ENCODE data around the gene RTN1.

The RTN1 gene

DNA sequence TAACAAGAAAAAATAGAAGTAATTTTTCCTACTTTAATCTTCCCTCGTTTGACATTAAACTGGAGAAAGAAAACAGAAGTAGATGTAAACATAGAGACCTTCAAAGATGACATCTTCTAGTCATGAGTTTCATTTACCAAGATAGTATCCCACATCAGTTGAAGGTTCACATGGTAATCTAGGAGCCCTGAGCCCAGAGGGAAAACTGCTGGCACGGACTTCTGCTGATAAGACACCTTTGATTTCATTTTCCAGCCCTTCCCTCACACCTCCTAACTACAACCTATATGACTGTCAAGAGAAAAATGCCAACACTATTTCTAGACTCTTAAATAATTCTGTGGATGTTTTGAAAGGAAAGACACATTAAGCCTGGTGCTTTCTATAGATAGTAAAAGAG lies 247.9 kb downstream of the RTN1 start:
- DNase-seq, result no peak

DNA sequence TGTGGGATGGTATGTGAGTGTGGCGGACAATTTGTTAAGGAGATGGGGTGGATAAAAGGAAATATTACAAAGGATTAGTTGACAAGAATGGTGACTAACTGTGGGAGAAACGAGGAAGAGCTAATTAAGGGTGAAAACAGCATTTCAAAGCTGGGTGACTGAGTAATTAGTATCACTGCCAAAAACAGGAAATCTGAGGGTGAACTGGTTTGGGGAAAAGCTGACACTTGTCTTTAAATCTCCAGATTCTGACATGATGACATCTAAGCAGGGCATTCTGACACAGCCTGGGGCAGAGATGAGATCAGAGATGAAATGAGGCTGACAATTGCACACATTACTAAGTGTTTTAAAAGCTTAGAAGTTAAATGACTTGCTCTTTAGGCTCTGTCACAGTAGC lies 251.5 kb downstream of the RTN1 start:
- DNase-seq, result no peak

DNA sequence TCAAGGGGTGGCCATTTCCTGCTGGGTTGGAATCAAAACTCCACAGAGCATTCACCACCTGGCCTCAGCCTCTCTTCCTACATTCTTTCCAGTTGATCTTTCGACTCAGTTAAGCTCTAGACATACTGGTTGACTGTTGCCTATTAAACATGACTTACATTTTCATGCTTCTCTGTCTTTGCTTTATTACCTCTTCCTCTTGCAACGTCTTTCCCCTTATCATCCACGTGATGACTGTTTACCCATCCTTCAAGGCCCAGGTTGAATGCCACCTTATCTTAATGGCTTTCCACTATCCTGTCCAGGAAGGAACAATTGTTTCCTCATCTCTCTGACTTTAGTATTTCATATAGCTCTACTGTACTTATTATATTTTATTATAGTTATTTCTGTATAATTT lies 269.5 kb downstream of the RTN1 start:
- DNase-seq, result no peak

DNA sequence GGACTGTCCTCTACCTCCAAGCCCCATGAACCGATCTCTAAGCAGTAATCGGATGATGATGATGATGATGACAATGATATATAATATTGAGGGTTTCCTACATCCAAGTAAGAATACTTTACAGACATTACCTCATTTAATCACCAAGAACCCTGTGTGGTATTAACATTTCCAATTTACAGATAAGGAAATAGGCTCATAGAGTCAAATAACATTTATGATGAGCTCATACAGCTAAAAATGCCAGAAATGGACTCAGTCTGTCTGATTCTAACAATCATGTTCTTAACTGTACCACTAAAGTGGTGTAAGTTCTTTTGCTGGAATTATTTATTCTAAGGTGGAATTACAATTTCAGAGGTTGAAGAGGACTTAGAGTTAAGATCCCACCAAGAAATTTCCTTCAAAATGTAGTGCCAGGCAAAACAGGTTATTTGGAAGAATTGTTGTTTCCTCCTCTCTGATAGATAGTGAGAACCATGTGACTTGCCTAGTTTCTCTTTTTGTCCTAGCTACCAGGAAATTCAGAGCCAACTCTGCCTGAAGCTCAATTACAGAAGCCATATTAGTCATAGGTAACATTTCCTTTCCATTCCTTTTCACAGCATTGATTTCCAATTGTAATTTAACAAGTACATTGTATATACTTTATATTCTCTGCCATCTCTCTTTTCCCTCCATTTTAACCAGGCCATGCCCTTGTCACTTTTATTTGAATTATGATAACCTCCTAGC lies 270.2 kb downstream of the RTN1 start:
- no peak for DNase-seq

DNA sequence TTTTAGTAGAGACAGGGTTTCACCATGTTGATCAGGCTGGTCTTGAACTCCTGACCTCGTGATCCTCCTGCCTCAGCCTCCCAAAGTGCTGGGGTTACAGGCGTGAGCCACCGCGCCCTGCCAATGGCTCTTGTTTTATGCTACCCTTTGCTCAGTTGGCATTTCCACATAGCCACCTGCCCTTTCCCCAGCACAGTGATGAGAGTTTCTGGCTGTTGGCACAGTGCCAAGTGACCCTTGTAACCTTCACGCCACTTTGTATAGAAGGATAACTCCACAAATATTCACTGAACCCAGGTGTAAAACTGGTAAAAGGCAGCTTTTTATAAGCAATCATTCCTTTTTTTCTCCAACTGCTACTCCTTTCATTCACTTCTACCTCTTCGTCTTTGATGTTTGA lies 275.5 kb downstream of the RTN1 start:
- no peak for DNase-seq

DNA sequence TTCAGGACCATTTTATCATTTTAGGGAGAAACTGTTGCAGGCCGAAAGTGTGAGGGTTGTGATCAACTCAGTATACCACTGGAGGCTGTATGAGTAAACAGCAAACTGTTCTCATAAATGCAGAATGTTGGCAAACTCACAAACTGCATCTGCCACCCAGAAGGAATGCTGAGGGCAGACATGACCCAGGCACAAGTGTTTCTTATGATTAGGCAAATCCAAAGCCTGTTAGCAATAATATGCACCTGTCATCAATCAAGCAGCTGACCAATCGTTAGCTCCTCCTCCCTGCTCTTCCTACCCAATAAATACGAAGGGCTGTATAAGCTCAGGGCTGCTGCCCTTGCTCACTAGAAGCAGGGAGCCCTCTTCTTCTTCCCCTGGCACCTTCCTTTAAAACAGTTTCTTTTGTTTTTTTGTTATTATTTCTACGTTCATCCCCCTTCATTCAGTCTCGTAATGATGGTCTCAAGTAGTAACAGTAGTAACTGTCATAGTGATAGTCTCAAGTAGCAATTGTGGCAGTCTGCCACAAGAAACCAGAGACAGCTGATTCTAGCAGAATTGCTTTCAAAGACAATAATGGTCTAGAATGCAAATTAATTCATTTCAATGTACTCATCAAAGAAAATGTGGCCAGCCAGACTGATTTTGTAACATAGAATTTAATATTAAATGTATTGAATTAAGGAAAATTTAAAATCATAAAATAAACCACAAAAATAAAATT lies 278.8 kb downstream of the RTN1 start:
- DNase-seq, result no peak

DNA sequence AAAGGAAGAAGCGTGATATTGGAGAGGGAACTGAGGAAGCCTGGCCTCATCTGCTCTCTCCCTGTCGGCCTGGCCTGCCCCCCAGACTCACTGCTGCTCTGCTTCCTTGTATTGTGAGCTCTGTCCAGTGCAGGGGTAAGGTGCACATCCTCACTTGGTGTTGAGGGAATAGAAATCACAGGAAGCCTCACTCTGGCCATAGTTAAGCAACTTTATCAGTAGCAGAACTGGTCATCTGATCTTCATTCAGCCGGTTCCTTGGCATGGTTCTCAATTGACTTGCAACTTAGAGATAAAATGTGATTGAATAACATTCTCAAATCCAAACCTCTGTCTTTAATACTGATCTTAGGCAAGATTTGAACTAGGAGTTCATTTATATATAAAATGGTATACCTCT lies 282.5 kb downstream of the RTN1 start:
- no peak for DNase-seq

DNA sequence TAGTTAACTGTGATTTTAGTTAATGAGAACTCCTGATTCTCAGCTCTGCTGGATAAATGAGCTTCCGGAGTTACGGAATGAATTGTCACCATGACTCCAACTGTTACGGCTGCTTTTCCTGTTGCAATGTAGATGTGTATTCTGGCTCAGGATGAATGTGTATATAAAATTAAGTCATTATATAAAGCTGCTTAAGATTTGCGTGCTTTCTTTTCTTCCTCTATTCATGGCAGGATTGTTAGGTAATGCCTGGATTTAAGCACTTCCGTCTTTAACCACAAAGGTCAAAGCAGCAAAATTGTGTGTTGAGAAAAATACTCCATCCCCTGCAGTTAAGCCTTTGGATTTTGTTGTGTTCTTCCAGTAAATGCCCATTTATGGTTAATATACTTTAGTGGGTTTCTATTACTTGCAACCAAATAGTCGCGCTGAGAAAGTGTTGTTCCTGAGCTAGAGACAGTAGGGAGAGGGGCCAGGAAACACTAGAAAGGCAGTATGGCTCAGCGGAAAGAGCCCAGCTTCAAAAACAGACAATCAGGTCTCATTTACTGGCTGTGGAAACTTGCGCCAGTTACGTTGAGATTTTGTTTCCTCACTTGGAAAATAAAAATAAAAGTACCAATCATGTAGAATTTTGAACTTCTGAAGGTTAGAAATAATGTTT lies 284.6 kb downstream of the RTN1 start:
- no peak for DNase-seq

DNA sequence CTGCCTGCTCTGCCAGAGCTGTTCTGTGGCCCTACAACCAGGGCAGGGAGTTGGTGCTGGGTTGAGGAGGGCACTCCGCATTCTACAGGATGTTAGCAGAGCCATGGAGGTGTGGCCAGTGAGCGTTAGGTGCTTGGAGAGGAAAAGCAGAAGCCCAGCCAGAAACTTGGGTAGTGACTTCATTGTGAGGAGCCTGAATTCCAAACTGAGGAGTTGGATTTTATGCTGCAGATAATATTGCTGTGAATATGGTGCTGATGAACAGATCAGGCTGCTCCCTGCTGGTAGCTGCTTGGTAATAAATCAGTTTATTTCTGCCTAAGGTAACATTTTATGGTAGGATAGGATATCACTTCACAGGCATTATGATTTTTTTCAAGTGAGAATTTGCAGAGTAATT lies 286.8 kb downstream of the RTN1 start:
- no peak for DNase-seq

DNA sequence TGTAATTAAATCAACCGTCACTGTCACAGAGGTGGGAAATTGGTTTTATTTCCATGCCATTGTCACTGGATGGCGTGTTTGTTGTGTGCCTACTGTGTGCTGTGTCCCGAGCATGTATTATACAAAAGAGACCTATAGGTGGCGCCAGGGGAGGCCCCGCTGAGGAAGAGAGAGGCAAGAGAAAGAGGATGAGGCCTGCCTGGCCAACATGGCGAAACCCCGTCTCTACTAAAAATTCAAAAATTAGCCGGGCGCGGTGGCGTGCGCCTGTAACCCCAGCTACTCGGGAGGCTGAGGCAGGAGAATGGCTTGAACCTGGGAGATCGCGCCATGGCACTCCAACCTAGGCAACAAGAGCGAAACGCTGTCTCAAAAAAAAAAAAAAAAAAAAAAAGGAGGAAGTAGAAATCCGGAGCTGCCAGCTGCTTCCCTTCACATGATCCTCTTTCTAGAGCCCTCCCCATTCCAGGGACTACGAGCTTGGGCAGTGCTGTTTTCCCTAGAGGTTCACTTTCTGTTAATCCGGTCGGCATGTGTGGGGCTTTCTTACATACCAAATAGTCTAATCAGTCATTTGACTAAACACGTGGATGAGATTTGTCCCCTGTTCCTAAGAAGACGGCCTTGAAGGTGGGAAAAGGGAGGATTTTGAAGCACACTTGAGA lies 287.6 kb downstream of the RTN1 start:
- DNase-seq, result no peak

DNA sequence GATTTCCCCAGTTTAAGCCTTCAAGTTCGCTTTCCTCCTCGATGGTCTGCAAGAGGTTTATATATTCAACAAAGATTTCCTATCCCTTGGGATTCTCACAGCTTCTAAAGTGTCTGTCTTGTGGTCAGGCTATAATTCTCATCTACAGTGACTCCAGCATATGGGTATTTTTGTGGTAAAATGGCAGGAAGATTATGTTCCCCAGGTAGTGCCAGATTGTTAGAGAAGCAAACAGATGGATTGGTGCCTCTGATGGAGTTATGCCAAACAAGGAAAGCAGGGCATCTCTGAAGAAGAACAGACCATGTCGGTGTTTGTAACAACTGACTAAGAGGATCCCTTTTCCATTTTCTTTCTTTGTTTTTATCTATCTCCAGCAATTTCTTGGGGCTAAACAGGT lies 288.4 kb downstream of the RTN1 start:
- no peak for DNase-seq

DNA sequence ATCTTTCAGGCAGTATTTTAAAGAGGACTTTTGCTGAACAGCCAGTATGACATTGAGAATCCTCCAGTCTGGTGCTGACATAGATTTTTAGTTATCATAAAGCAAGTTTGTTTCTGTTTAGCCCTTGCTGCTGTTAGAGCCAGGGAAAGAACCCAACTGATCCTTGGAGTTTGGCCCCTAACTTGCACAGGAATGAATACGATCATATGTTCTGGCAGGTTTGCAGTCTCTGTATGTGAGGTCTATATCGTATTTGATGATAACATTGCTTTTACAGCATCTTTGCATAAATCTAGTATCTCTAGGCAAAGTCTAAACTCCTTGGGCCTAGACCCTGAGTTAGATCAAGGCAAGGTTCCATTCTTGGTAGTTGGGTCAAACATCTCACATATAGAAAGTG lies 289.7 kb downstream of the RTN1 start:
- no peak for DNase-seq

DNA sequence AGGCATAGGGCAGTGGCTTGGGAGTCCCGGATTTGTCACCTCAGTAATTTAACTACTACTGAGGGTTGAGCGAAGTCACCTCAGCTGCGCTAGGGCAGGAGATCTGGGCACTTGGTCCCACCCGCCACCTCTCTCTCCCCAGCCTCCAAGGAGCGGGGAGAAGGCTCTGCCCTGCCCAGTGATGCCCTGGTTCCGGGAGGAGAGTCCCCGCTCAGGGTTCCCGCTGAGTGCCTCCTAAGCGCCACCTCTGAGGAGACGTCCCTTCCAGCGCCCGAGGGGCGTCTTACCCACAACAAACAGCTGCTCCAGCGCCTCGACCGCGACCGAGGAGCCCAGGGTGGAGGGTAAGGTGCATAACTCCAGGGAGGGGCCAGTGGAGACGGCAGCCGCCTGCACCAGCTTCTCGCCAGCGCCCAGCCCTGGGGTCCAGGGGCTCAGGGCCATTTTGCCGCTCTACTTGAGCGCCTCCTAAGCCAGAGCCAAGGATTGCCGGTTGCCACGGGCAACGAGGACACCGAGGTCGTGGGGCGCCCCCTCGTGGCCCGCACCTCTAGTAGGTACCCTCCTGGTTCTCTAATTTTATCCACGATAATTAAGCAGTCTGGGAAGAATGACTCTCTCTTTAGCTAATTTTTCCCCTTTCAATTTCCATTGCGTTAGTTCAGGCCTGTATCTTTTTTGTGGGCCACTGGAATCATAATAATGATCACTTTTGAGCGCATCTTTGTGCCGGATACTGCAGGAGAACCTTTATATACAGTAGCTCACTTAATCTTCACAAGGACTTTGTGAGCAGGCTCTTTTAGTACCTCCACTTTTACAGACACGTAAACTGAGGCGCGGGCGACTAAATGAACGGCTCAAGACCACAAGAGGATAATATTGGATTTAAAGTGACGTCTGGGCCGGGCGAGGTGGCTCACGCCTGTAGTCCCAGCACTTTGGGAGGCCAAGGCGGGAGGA lies 294.0 kb downstream of the RTN1 start, which contains the start of gene CCDC175:
CCDC175 (minus strand) TSS at position 481 of the 963 bp plus-strand sequence; CDS start at position 444, 37 bp downstream.
- DNase-seq, result peak; percentile 88

DNA sequence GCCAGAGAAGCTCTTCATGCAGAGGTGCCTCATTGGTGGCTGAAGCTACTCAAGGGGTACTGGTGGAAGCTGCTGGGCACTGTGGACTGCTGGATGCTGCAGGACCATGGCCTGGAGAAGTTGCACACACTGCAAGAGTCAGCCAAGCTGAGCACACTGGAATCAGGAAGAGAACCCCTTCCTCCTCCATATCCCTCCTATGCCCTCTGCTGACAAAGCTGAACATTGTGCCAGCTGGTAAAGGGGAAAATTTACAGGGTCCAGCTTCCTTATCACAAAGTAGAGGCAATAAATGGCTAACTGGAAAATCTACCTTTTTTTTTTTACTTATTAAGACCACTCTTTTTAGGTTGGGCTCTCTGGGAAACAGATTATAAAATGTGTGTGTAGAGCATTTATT lies 300.5 kb downstream of the RTN1 start:
- no peak for DNase-seq

DNA sequence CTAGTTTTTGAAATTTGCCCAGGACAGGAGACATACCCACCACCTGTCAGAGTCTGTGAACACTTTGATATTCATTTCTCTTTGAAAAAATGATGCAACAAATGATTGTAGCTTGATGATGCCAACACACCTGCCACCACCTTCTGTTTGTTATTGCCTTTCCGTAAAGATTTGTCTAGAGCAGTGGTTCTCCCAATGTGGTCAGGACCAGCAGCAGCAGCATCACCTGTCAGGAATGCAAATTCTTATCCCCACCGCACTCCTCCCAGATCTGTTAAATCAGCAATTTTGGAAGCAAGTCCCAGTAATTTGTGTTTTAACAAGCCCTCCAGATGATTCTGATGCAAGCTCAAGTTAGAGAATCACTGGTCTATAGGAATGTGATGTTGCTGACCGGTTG lies 303.9 kb downstream of the RTN1 start:
- DNase-seq, result no peak

DNA sequence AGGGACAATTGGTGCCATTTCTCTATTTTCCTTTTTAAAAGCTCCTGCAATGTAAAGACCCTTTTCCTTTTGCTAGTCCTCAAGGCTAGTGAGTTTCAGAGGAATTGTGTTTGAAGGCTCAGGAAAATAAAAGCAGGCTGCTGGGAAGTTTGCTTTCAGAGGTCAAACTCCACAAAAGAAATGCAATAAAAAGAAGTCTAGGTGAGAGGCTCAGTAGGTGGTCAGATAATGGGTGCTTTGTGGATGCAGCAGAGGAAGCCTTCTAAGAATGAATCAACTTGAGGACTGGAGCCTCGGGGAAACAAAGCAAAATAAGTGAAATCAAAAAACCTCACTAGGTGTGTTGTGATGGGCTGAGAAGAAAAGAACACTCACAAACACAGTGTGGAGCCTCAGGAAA lies 304.3 kb downstream of the RTN1 start:
- no peak for DNase-seq

DNA sequence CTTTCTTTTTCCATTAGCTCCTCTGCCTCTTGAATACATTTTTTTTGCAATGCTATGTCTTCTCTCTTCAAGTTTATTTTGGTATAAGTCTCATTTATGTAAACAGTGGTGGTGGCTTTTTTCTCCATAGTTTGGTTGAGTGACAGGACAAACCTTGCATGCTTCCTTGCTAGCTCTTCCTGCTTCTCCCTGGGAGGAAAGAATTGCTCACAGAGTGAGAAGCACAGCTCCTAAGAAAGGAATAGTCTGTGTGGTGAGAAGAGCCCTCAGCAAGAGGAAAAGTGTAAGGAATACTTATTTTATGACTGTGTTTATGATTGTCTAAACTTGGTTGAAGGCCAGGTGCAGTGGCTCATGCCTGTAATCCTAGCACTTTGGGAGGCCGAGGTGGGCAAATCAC lies 305.5 kb downstream of the RTN1 start:
- DNase-seq, result no peak

DNA sequence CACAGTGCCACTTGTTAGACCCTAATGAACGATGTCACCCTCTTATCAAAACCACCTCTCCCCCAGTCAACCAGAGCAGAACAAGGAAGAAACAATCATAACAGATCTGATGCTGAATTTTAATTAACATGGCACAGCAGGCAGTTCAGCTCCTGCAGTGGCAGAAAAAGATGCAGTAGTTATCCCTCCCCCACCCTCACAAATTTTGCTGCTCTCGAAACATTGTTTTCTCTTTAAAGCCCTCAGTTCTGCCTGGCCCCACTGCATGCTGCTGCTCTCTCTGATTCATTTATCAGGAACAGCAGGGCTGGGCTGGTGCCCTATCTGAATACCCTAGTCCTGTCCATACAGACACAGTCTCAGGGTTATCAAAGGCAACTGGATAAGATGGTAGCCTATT lies 306.2 kb downstream of the RTN1 start:
- DNase-seq, result no peak

DNA sequence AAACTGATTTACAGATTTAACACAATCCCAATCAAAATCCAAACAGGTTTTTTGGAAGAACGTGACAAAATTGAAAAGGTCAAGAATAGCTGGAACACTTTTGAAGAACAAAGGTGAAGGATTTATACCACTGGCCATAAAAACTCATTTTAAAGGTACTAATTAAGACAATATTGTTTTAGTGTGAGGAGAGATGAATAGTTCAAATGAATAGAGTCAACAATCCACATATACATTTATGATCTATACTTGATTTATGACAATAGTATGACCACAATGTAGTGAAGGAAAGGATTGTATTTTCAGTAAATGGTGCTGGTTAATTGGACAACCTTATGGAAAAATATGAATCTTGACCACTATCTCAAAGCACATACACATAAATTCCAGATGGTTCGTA lies 323.3 kb downstream of the RTN1 start:
- DNase-seq, result no peak

Data from CD4-positive, alpha-beta T cell treated with Interleukin-6 for 4 hours (primary cell).